CD4-positive, alpha-beta memory T cell (primary cell): ENCODE data around the gene EDC3. TPM values are rescaled to one million over a fixed set of nuclear protein-coding genes. Genes with fewer than 3 reads are reported as not detected.
A peak's percentile ranks its signal among the peaks of the same experiment; 100 is the strongest.

Experiments
- CTCF ChIA-PET: fragments of 350-600 bp; sonication (Branson Sonifier 250); formaldehyde crosslinking; loops from one replicate; lab custom pipeline; 2021; ENCODE audit warnings: inconsistent platforms; ENCODE audit not compliant: partially characterized antibody; lab: Charles Lee
- POLR2A ChIA-PET: fragments of 350-600 bp; sonication (Branson Sonifier 250); formaldehyde crosslinking; loops from one replicate; lab custom pipeline; 2021; ENCODE audit not compliant: partially characterized antibody; lab: Charles Lee
- DNase-seq, 5 donors: peaks; one replicate each; pipeline versions ENCODE4 v3.0.0 to v3.0.0-alpha.2; 2020 to 2022; ENCODE audit warnings: mixed read lengths in 1 of 5
- H3K27ac ChIP-seq: one replicate; pipeline ENCODE4 v1.7.0; 2013; ENCODE audit warnings: low read depth, low read length
- H3K27me3 ChIP-seq: 2 replicates; pipeline ENCODE4 v1.7.0; 2013; ENCODE audit warnings: mild to moderate bottlenecking, low read length, moderate library complexity; ENCODE audit not compliant: insufficient read depth
- H3K36me3 ChIP-seq: 2 replicates; pipeline ENCODE4 v1.7.0; 2013; ENCODE audit warnings: mild to moderate bottlenecking, low read length, moderate library complexity; ENCODE audit not compliant: insufficient read depth
- H3K4me1 ChIP-seq: 2 replicates; pipeline ENCODE4 v1.7.0; 2013; ENCODE audit warnings: mild to moderate bottlenecking, low read length, moderate library complexity; ENCODE audit not compliant: insufficient read depth
- H3K4me3 ChIP-seq, 2 donors: one replicate each; pipeline ENCODE4 v1.7.0; 2013; ENCODE audit warnings: low read length in 2 of 2, mild to moderate bottlenecking in 1 of 2
- H3K9me3 ChIP-seq, 2 donors: one replicate each; pipeline ENCODE4 v1.7.0; 2013; ENCODE audit warnings: low read length in 2 of 2, control low read depth in 1 of 2; ENCODE audit not compliant: control insufficient read depth in 1 of 2
- H3K27ac Mint-ChIP-seq, 7 donors: one replicate each; pipeline ENCODE4 v1.8.0; 2020 to 2021; ENCODE audit warnings: mixed read lengths in 7 of 7, mild to moderate bottlenecking in 6 of 7, inconsistent platforms in 3 of 7, moderate library complexity in 3 of 7
- H3K27me3 Mint-ChIP-seq, 2 donors: one replicate each; pipeline ENCODE4 v1.8.0; 2020 to 2021; ENCODE audit warnings: mixed read lengths in 2 of 2
- H3K36me3 Mint-ChIP-seq, 2 donors: one replicate each; pipeline ENCODE4 v1.8.0; 2020 to 2021; ENCODE audit warnings: mixed read lengths in 2 of 2, inconsistent platforms in 1 of 2, mild to moderate bottlenecking in 1 of 2
- H3K4me1 Mint-ChIP-seq, 4 donors: one replicate each; pipeline ENCODE4 v1.8.0; 2020 to 2021; ENCODE audit warnings: mixed read lengths in 4 of 4, mild to moderate bottlenecking in 1 of 4
- H3K4me3 Mint-ChIP-seq, 8 donors: one replicate each; pipeline ENCODE4 v1.8.0; 2020 to 2021; ENCODE audit warnings: mixed read lengths in 8 of 8, mild to moderate bottlenecking in 7 of 8, moderate library complexity in 6 of 8, inconsistent platforms in 3 of 8
- H3K9me3 Mint-ChIP-seq, 8 donors: one replicate each; pipeline ENCODE4 v1.8.0; 2020 to 2021; ENCODE audit warnings: mixed read lengths in 8 of 8, mild to moderate bottlenecking in 5 of 8, inconsistent platforms in 3 of 8, moderate library complexity in 1 of 8
- intact Hi-C: fragments of 100-400 bp; cut with micrococcal nuclease; formaldehyde crosslinking; loops from one replicate; pipeline ENCODE4 v1.15.1; 2023
- polyA plus RNA-seq, 2 donors: library from polyadenylated mRNA; unstranded; fragments of 300-500 nt; fragmentation: Illumina TruSeq; gene quantifications; one replicate each; pipeline ENCODE4 v1.2.3, GENCODE V29; 2021
- total RNA-seq, 2 experiments: library from RNA; stranded (reverse); gene quantifications; one replicate each; pipeline ENCODE4 v1.2.3, GENCODE V29; 2021

The EDC3 gene
- total and polyA plus RNA-seq, 4 experiments from 2014 or later: 22.9 to 40.7 (median 34.4) TPM

- peak overlapping the region; percentile 59 to 98 (median 68) for H3K4me3 Mint-ChIP-seq
- peaks cover 6% of the 10 kb centered on the region for H3K36me3 ChIP-seq
- peak overlapping the region; percentile 99 for H3K27ac ChIP-seq
- intact Hi-C loops: loop anchor here (1.0 to 2.0 kb wide), 4 partner anchors 16 to 837 kb away; partner anchors contain the start of genes ARID3B, SIN3A and STOML1
- peaks cover 0 to 29% of the 10 kb centered on the region in 2 donors for H3K36me3 Mint-ChIP-seq
- H3K4me1 Mint-ChIP-seq: peaks cover 20 to 44% (median 23%) of the 10 kb centered on the region in 4 donors
- H3K4me3 ChIP-seq: peak overlapping the region in 1 of 2 donors; percentile 100
- peak overlapping the region; percentile 66 to 98 (median 90) for H3K27ac Mint-ChIP-seq
- no peaks in the 10 kb centered on the region for H3K27me3 Mint-ChIP-seq
- DNase-seq: no peak
- H3K9me3 Mint-ChIP-seq: no peaks in the 10 kb centered on the region
- ChIA-PET CTCF (interaction anchor here (1.2 to 8.0 kb wide), 3 partner anchors 18 to 69 kb away, joined by 4 to 84 read pairs (median 9); no protein-coding TSS in a partner anchor), POLR2A (interaction anchor here (0.6 to 6.9 kb wide), 19 partner anchors 10 to 842 kb away, joined by 3 to 68 read pairs (median 11); partner anchors contain the start of genes ARID3B, C15orf39, COX5A and CSK)
- no peaks in the 10 kb centered on the region for H3K9me3 ChIP-seq
- peaks cover 30% of the 10 kb centered on the region for H3K4me1 ChIP-seq
- no peaks in the 10 kb centered on the region for H3K27me3 ChIP-seq
These were observed 81.7 kb downstream of the EDC3 start for GRCh38 chr15:74613953-74614743.

DNA sequence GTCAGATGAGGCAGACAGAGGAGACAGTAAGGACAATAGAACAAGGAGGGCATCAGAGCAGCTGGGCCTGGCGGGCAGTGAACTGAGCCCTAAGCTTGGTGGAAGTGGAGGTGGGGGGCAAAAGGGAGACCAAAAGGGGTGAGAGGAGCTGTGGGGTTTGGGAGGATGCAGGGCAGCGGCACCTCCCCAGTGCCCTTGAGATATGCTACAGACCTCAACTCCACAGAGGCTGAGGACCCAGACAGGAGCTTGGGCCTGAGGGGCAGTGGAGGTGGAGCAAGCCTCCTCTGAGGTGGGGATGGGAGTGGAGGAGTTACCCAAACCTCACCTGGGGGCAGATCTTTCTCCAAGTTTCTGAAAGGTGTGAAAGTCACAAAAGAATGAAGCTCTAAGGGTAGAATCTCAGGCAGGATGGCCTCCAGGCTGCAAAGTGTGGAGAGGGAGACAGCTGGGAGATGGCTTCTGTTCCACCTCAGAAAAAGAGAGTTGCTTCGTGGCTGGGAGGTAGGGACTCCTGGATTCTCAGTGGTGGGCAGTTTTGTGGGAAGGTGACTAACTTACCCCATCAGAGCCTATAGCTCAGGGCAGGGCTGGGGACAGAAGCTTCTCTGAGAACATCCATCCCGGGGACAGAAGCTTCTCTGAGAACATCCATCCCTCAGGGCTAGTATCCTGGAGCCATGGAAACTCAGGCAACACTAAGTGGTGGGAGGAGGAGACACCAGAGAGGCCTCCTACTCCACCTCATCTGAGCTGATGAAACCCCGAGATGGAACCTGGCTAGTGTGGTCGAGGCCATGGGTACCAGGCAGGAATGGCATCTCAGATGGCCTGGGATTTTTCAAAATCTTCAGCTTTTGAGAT lies 82.5 kb downstream of the EDC3 start:
- Mint-ChIP-seq H3K4me1 (peaks cover 20 to 37% (median 21%) of the 10 kb centered on the region in 4 donors), H3K36me3 (peaks cover 0 to 23% of the 10 kb centered on the region in 2 donors), H3K27ac (peak overlapping the region; percentile 69 to 98 (median 88)), H3K27me3 (no peaks in the 10 kb centered on the region), H3K9me3 (no peaks in the 10 kb centered on the region), H3K4me3 (peak overlapping the region; percentile 40 to 95 (median 68))
- Histone ChIP-seq H3K27me3 (no peaks in the 10 kb centered on the region), H3K9me3 (no peaks in the 10 kb centered on the region), H3K4me3 (no peak overlapping the region), H3K27ac (no peak overlapping the region), H3K36me3 (no peaks in the 10 kb centered on the region), H3K4me1 (peaks cover 22% of the 10 kb centered on the region)
- POLR2A ChIA-PET: interaction anchor here (1.0 to 6.9 kb wide), 9 partner anchors 9 to 839 kb away, joined by 3 to 68 read pairs (median 11); partner anchors contain the start of genes ARID3B and SIN3A
- CTCF ChIA-PET: interaction anchor here (0.9 to 8.0 kb wide), 5 partner anchors 9 to 168 kb away, joined by 3 to 84 read pairs (median 4); no protein-coding TSS in a partner anchor
- DNase-seq: no peak
- intact Hi-C loops: no loop called here

DNA sequence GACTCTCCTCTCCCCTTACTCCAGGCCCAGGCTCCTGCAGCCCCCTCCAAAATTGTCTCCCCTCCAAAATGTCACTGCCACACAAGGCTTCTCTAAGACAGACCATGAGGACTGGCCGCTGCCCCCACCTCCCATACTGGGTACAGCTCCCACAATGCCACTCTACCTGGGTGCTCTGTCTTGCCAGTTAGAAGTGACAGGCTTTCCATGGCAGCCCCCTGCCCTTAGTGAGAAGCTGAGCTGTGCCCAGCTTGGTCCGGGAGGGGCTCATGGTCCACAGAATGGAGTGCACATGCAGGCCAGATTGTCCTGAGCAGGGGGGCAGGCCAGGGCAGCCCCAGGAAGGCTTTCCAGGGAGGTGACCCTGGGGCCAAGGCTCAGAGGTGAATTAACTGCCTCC lies 83.1 kb downstream of the EDC3 start:
- H3K36me3 Mint-ChIP-seq: peaks cover 0 to 19% of the 10 kb centered on the region in 2 donors
- Histone ChIP-seq H3K27me3 (no peaks in the 10 kb centered on the region), H3K27ac (no peak overlapping the region), H3K36me3 (no peaks in the 10 kb centered on the region), H3K4me1 (peaks cover 16% of the 10 kb centered on the region), H3K9me3 (no peaks in the 10 kb centered on the region), H3K4me3 (no peak overlapping the region)
- no peak for DNase-seq
- peak overlapping the region in 7 of 8 donors; percentile 40 to 78 (median 67) for H3K4me3 Mint-ChIP-seq
- H3K9me3 Mint-ChIP-seq: no peaks in the 10 kb centered on the region
- peak overlapping the region in 6 of 7 donors; percentile 69 to 98 (median 89) for H3K27ac Mint-ChIP-seq
- intact Hi-C loops: no loop called here
- ChIA-PET POLR2A (interaction anchor here (1.0 to 6.9 kb wide), 3 partner anchors 14 to 175 kb away, joined by 3 to 68 read pairs (median 61); partner anchors contain the start of gene ARID3B), CTCF (interaction anchor here (0.9 to 8.0 kb wide), 4 partner anchors 9 to 169 kb away, joined by 3 to 84 read pairs (median 4); no protein-coding TSS in a partner anchor)
- peaks cover 15 to 31% (median 16%) of the 10 kb centered on the region in 4 donors for H3K4me1 Mint-ChIP-seq
- H3K27me3 Mint-ChIP-seq: no peaks in the 10 kb centered on the region

DNA sequence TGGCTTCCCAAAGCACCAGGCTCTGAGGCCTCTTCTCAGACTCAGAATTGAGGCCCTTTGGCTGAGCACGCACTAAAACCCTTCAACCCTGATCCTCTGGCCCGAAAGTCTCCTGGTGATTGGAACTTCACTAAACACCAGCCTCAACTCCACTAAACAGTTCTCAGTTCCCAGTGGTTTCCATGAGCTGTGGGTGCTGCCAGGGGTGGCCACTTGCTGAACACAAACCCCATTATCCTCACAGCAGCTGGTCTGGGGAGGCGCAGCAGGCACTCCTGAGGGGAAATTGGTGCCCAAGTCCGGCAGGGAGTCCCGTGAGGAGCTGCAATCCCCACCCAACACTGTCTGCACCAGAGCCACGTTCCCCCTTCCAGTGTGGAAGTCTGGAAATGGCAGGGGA lies 84.0 kb downstream of the EDC3 start:
- Mint-ChIP-seq H3K4me3 (no peak overlapping the region), H3K4me1 (peaks cover 6 to 22% (median 8%) of the 10 kb centered on the region in 4 donors), H3K27ac (peak overlapping the region in 1 of 7 donors; percentile 8), H3K27me3 (no peaks in the 10 kb centered on the region), H3K9me3 (no peaks in the 10 kb centered on the region), H3K36me3 (peaks cover 0 to 11% of the 10 kb centered on the region in 2 donors)
- Histone ChIP-seq H3K4me1 (peaks cover 7% of the 10 kb centered on the region), H3K9me3 (no peaks in the 10 kb centered on the region), H3K36me3 (no peaks in the 10 kb centered on the region), H3K4me3 (no peak overlapping the region), H3K27me3 (no peaks in the 10 kb centered on the region), H3K27ac (no peak overlapping the region)
- ChIA-PET CTCF (interaction anchor here (1.5 kb wide), 1 partner anchor 11 kb away, joined by 5 read pairs; no protein-coding TSS in a partner anchor), POLR2A (no interaction called here)
- intact Hi-C loops: no loop called here
- DNase-seq: no peak

DNA sequence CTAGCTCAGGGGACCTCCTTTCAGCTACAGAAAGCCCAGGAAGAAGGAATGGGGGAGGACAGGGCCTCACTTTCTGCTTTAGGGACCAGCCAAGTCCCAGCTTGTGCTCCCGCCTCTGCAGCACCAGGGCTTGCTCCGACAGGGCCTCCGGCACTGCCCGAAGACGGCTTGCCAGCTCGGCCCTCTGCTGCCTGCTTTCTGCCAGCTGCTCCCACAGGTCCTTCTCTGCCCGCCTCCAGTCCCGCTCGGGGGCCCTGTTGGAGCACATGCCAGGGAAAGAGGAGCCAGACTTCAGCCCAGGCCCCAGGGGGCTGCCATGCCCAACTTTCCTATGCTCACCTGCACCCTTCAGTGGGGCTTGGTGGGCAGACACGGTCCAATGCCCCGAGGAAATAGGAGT lies 84.5 kb downstream of the EDC3 start:
- no peak overlapping the region for H3K4me3 ChIP-seq
- peaks cover 2% of the 10 kb centered on the region for H3K4me1 ChIP-seq
- ChIA-PET POLR2A (interaction anchor here (0.9 to 1.9 kb wide), 2 partner anchors 10 to 13 kb away, joined by 3 to 6 read pairs; no protein-coding TSS in a partner anchor), CTCF (interaction anchor here (1.5 kb wide), 1 partner anchor 10 kb away, joined by 5 read pairs; no protein-coding TSS in a partner anchor)
- Mint-ChIP-seq H3K9me3 (no peaks in the 10 kb centered on the region), H3K36me3 (peaks cover 0 to 6% of the 10 kb centered on the region in 2 donors), H3K27me3 (no peaks in the 10 kb centered on the region), H3K27ac (no peak overlapping the region), H3K4me3 (no peak overlapping the region), H3K4me1 (peaks cover 1 to 18% (median 5%) of the 10 kb centered on the region in 4 donors)
- H3K27me3 ChIP-seq: no peaks in the 10 kb centered on the region
- no peaks in the 10 kb centered on the region for H3K9me3 ChIP-seq
- intact Hi-C loops: no loop called here
- no peak for DNase-seq
- H3K27ac ChIP-seq: no peak overlapping the region
- no peaks in the 10 kb centered on the region for H3K36me3 ChIP-seq

DNA sequence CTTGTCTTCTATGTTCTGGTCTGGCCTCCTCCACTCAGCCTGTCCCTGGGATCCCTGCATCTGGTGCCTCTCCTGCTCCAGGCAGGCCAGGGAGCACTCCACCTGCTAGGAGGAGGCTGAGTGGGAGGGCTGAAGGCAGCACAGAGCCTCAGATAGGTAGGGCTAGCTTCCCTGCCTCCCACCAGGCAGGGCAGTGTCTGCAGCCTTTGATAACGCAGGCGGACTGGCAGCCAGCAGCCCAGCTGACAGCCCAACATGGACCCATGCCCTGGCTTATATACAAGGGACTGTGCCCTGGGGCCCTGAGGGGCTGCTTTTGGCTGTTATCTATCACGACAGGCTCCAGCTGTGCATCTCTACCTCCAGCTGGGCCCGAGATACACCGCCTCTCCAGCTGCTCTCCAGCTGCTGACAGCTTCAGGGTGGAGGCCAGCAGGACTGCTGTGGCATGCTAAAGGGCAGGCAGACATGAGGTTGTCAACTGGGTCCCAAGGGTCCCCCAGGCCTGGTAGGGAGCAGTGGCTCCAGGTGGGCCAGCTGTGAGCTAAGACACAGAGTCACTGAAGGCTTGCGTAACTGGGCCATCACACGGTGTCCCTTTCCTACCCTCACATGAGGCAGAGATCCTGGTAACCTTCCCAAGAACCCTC lies 85.4 kb downstream of the EDC3 start:
- DNase-seq: peak in 1 of 5 donors; percentile 8
- intact Hi-C loops: no loop called here
- no peaks in the 10 kb centered on the region for H3K9me3 Mint-ChIP-seq
- no peak overlapping the region for H3K4me3 Mint-ChIP-seq
- Histone ChIP-seq H3K36me3 (no peaks in the 10 kb centered on the region), H3K27me3 (no peaks in the 10 kb centered on the region), H3K4me1 (no peaks in the 10 kb centered on the region), H3K27ac (no peak overlapping the region), H3K4me3 (no peak overlapping the region), H3K9me3 (no peaks in the 10 kb centered on the region)
- POLR2A ChIA-PET: interaction anchor here (0.9 to 1.9 kb wide), 2 partner anchors 9 to 12 kb away, joined by 3 to 6 read pairs; no protein-coding TSS in a partner anchor
- H3K27ac Mint-ChIP-seq: no peak overlapping the region
- peaks cover 0 to 15% (median 5%) of the 10 kb centered on the region in 4 donors for H3K4me1 Mint-ChIP-seq
- H3K36me3 Mint-ChIP-seq: peaks cover 0 to 5% of the 10 kb centered on the region in 2 donors
- CTCF ChIA-PET: no interaction called here
- no peaks in the 10 kb centered on the region for H3K27me3 Mint-ChIP-seq
